ENCODE data around the gene FBXW10B. TPM values are rescaled to one million over a fixed set of nuclear protein-coding genes. Genes with fewer than 3 reads are reported as not detected.
"Not testable (repeated sequence)": the region's sequence is repeated elsewhere in the genome, so short reads cannot be mapped to it uniquely, and the experiment has no call there.

The FBXW10B gene
- total and polyA plus RNA-seq, 2 donors = 0.52 to 1.7 TPM

- Histone ChIP-seq H3K4me3 (ENCODE audit: low read depth, low read length) (peak overlapping the region; percentile 21), H3K27ac (ENCODE audit: low read depth) (peak overlapping the region; percentile 51), H3K4me1 (ENCODE audit: insufficient read depth) (no peaks in the 10 kb centered on the region), H3K36me3 (ENCODE audit: insufficient read depth) (no peaks in the 10 kb centered on the region)
- 23% methylated on average over 14 of the region's 14 CpGs for WGBS
- no peak for DNase-seq (ENCODE audit: extremely low spot score)
Measured at GRCh38 chr17:15650741-15651582, 31.5 kb upstream of the FBXW10B start.

- H3K4me1 ChIP-seq (ENCODE audit: insufficient read depth) = no peaks in the 10 kb centered on the region
- H3K4me3 ChIP-seq (ENCODE audit: low read depth, low read length) = peak overlapping the region; percentile 21
- WGBS = 32% methylated on average over 6 of the region's 6 CpGs
- no peaks in the 10 kb centered on the region for H3K36me3 ChIP-seq (ENCODE audit: insufficient read depth)
- no peak overlapping the region for H3K27ac ChIP-seq (ENCODE audit: low read depth)
- DNase-seq (ENCODE audit: extremely low spot score) = no peak
Measured at GRCh38 chr17:15649861-15650421, 30.4 kb upstream of the FBXW10B start.

- DNase-seq (ENCODE audit: extremely low spot score) = no peak
- WGBS = 75% methylated on average over 5 of the region's 5 CpGs
- Histone ChIP-seq H3K36me3 (ENCODE audit: insufficient read depth) (no peaks in the 10 kb centered on the region), H3K4me3 (ENCODE audit: low read depth, low read length) (no peak overlapping the region), H3K27ac (ENCODE audit: low read depth) (no peak overlapping the region), H3K4me1 (ENCODE audit: insufficient read depth) (no peaks in the 10 kb centered on the region)
Measured at GRCh38 chr17:15648386-15648785, 28.9 kb upstream of the FBXW10B start.

- WGBS = 33% methylated on average over 5 of the region's 5 CpGs
- H3K4me1 ChIP-seq (ENCODE audit: insufficient read depth); H3K4me3 ChIP-seq (ENCODE audit: low read depth, low read length); H3K36me3 ChIP-seq (ENCODE audit: insufficient read depth); DNase-seq (ENCODE audit: extremely low spot score): not testable (repeated sequence)
- peak overlapping the region; percentile 10 for H3K27ac ChIP-seq (ENCODE audit: low read depth)
Measured at GRCh38 chr17:15645942-15646312, 26.4 kb upstream of the FBXW10B start.

- H3K36me3 ChIP-seq (ENCODE audit: insufficient read depth); H3K4me1 ChIP-seq (ENCODE audit: insufficient read depth); DNase-seq (ENCODE audit: extremely low spot score); H3K4me3 ChIP-seq (ENCODE audit: low read depth, low read length): not testable (repeated sequence)
- 55% methylated on average over 10 of the region's 10 CpGs for WGBS
- peak overlapping the region; percentile 10 for H3K27ac ChIP-seq (ENCODE audit: low read depth)
Measured at GRCh38 chr17:15645099-15645941, 25.8 kb upstream of the FBXW10B start.

- H3K27ac ChIP-seq (ENCODE audit: low read depth); DNase-seq (ENCODE audit: extremely low spot score); H3K4me1 ChIP-seq (ENCODE audit: insufficient read depth); H3K4me3 ChIP-seq (ENCODE audit: low read depth, low read length); H3K36me3 ChIP-seq (ENCODE audit: insufficient read depth): not testable (repeated sequence)
- 96% methylated on average over 1 of the region's 12 CpGs for WGBS
Measured at GRCh38 chr17:15642505-15643251, 23.2 kb upstream of the FBXW10B start.

- not testable (repeated sequence) for H3K36me3 ChIP-seq (ENCODE audit: insufficient read depth); H3K4me1 ChIP-seq (ENCODE audit: insufficient read depth); H3K27ac ChIP-seq (ENCODE audit: low read depth); H3K4me3 ChIP-seq (ENCODE audit: low read depth, low read length); DNase-seq (ENCODE audit: extremely low spot score)
- WGBS = 96% methylated on average over 4 of the region's 4 CpGs
Measured at GRCh38 chr17:15642014-15642413, 22.5 kb upstream of the FBXW10B start.

GRCh38 chr17:15630930-15631453 is 11.5 kb upstream of the FBXW10B start:
- not testable (repeated sequence) for H3K36me3 ChIP-seq (ENCODE audit: insufficient read depth); DNase-seq (ENCODE audit: extremely low spot score); H3K4me3 ChIP-seq (ENCODE audit: low read depth, low read length); H3K4me1 ChIP-seq (ENCODE audit: insufficient read depth); H3K27ac ChIP-seq (ENCODE audit: low read depth)
- WGBS = 92% methylated on average over 2 of the region's 2 CpGs

GRCh38 chr17:15629991-15630390 is 10.5 kb upstream of the FBXW10B start:
- WGBS = 94% methylated on average over 7 of the region's 7 CpGs
- H3K4me1 ChIP-seq (ENCODE audit: insufficient read depth); DNase-seq (ENCODE audit: extremely low spot score); H3K36me3 ChIP-seq (ENCODE audit: insufficient read depth); H3K27ac ChIP-seq (ENCODE audit: low read depth); H3K4me3 ChIP-seq (ENCODE audit: low read depth, low read length): not testable (repeated sequence)

GRCh38 chr17:15623661-15624209 is 4.2 kb upstream of the FBXW10B start:
- H3K36me3 ChIP-seq (ENCODE audit: insufficient read depth); H3K4me1 ChIP-seq (ENCODE audit: insufficient read depth); DNase-seq (ENCODE audit: extremely low spot score); H3K4me3 ChIP-seq (ENCODE audit: low read depth, low read length); H3K27ac ChIP-seq (ENCODE audit: low read depth): not testable (repeated sequence)
- 62% methylated on average over 3 of the region's 3 CpGs for WGBS

GRCh38 chr17:15623255-15623654 is 3.8 kb upstream of the FBXW10B start:
- WGBS = 83% methylated on average over 3 of the region's 4 CpGs
- not testable (repeated sequence) for DNase-seq (ENCODE audit: extremely low spot score); H3K4me1 ChIP-seq (ENCODE audit: insufficient read depth); H3K27ac ChIP-seq (ENCODE audit: low read depth); H3K4me3 ChIP-seq (ENCODE audit: low read depth, low read length); H3K36me3 ChIP-seq (ENCODE audit: insufficient read depth)

GRCh38 chr17:15622124-15622523 is 2.6 kb upstream of the FBXW10B start:
- DNase-seq (ENCODE audit: extremely low spot score); H3K36me3 ChIP-seq (ENCODE audit: insufficient read depth); H3K4me3 ChIP-seq (ENCODE audit: low read depth, low read length); H3K27ac ChIP-seq (ENCODE audit: low read depth); H3K4me1 ChIP-seq (ENCODE audit: insufficient read depth): not testable (repeated sequence)
- 89% methylated on average over 5 of the region's 8 CpGs for WGBS

GRCh38 chr17:15616828-15617227 is 2.7 kb downstream of the FBXW10B start:
- not testable (repeated sequence) for H3K36me3 ChIP-seq (ENCODE audit: insufficient read depth); DNase-seq (ENCODE audit: extremely low spot score); H3K27ac ChIP-seq (ENCODE audit: low read depth); H3K4me3 ChIP-seq (ENCODE audit: low read depth, low read length); H3K4me1 ChIP-seq (ENCODE audit: insufficient read depth)
- 55% methylated on average over 4 of the region's 4 CpGs for WGBS
